GM23338 (cell line): Measurements from ENCODE around the gene MXRA7. TPM values are rescaled to one million over a fixed set of nuclear protein-coding genes. Genes with fewer than 3 reads are reported as not detected.
A peak's percentile ranks its signal among the peaks of the same experiment; 100 is the strongest.

ENCODE experiments used
- ATAC-seq: fragments of 200-7000 bp; cut with Tn5 transposase; 3 replicates; pipeline ENCODE4 v1.9.1; 2020
- DNase-seq: peaks from one replicate; pipeline ENCODE4 v3.0.0-alpha.2; 2015; ENCODE audit warnings: low spot score
- H2AFZ ChIP-seq: fragments of 200-600 bp; sonication (generic); 2 replicates; pipeline ENCODE4 v1.8.0; 2016; ENCODE audit warnings: antibody characterized with exemption, mild to moderate bottlenecking, moderate library complexity
- H3F3A ChIP-seq: fragments of 200-600 bp; sonication (generic); replicated peaks from 2 replicates; pipeline ENCODE4 v1.8.0; 2017; ENCODE audit warnings: antibody characterized with exemption, mixed run types, low read depth
- H3K27ac ChIP-seq: fragments of 200-600 bp; sonication (generic); 2 replicates; pipeline ENCODE4 v1.6.1; 2016; ENCODE audit warnings: low read depth
- H3K27me3 ChIP-seq: fragments of 200-600 bp; sonication (generic); 2 replicates; pipeline ENCODE4 v1.8.0; 2016; ENCODE audit warnings: mild to moderate bottlenecking, mixed run types, moderate library complexity; ENCODE audit not compliant: insufficient read depth
- H3K36me3 ChIP-seq: fragments of 200-600 bp; sonication (generic); 2 replicates; pipeline ENCODE4 v1.8.0; 2016; ENCODE audit warnings: mild to moderate bottlenecking; ENCODE audit not compliant: insufficient read depth
- H3K4me1 ChIP-seq: fragments of 200-600 bp; sonication (generic); 2 replicates; pipeline ENCODE4 v1.8.0; 2016; ENCODE audit warnings: mild to moderate bottlenecking, moderate library complexity; ENCODE audit not compliant: insufficient read depth
- H3K4me2 ChIP-seq: fragments of 200-600 bp; sonication (generic); 2 replicates; pipeline ENCODE4 v1.7.1; 2017; ENCODE audit warnings: mixed run types
- H3K4me3 ChIP-seq: fragments of 200-600 bp; sonication (generic); 2 replicates; pipeline ENCODE4 v1.6.1; 2016; ENCODE audit warnings: mixed run types
- H3K79me2 ChIP-seq: fragments of 200-600 bp; sonication (generic); replicated peaks from 2 replicates; pipeline ENCODE4 v1.8.0; 2017; ENCODE audit warnings: mild to moderate bottlenecking; ENCODE audit not compliant: insufficient read depth
- H3K9me2 ChIP-seq: fragments of 200-600 bp; sonication (generic); 2 replicates; pipeline ENCODE4 v1.8.0; 2017; ENCODE audit not compliant: insufficient read depth
- H4K20me1 ChIP-seq: fragments of 200-600 bp; sonication (generic); replicated peaks from 2 replicates; pipeline ENCODE4 v1.8.0; 2017; ENCODE audit warnings: mild to moderate bottlenecking; ENCODE audit not compliant: insufficient read depth
- H3K27ac Mint-ChIP-seq: 2 replicates; pipeline ENCODE4 v1.8.0; 2020; ENCODE audit warnings: inconsistent platforms, mild to moderate bottlenecking, moderate library complexity, mixed read lengths
- H3K27me3 Mint-ChIP-seq: 3 replicates; pipeline ENCODE4 v1.8.0; 2022; ENCODE audit warnings: low read depth, mild to moderate bottlenecking, moderate library complexity, mixed read lengths, inconsistent platforms; ENCODE audit not compliant: insufficient read depth, poor library complexity
- H3K36me3 Mint-ChIP-seq: 3 replicates; pipeline ENCODE4 v1.8.0; 2021; ENCODE audit warnings: low read depth, mild to moderate bottlenecking, inconsistent platforms, moderate library complexity, mixed read lengths
- H3K4me1 Mint-ChIP-seq: 3 replicates; pipeline ENCODE4 v1.8.0; 2020; ENCODE audit warnings: mild to moderate bottlenecking, inconsistent platforms, mixed read lengths
- H3K4me3 Mint-ChIP-seq: 3 replicates; pipeline ENCODE4 v1.8.0; 2021; ENCODE audit warnings: moderate library complexity, mild to moderate bottlenecking, inconsistent platforms, mixed read lengths
- H3K9me3 Mint-ChIP-seq: 3 replicates; pipeline ENCODE4 v1.8.0; 2020; ENCODE audit warnings: moderate library complexity, mild to moderate bottlenecking, inconsistent platforms, mixed read lengths
- CREB1 ChIP-seq: fragments of 250-450 bp; sonication (Bioruptor Pico); IDR thresholded peaks from 2 replicates; pipeline ENCODE4 v1.5.0; 2020; ENCODE audit warnings: low read depth, mild to moderate bottlenecking, moderate library complexity
- EZH2 ChIP-seq: fragments of 200-600 bp; sonication (generic); IDR thresholded peaks from one replicate; pipeline ENCODE4 v1.8.0; 2017; ENCODE audit warnings: antibody characterized with exemption, mild to moderate bottlenecking, low read depth; ENCODE audit not compliant: unreplicated experiment
- EZH2phosphoT487 ChIP-seq: fragments of 200-600 bp; sonication (generic); IDR thresholded peaks from one replicate; pipeline ENCODE4 v1.8.1; 2018; ENCODE audit warnings: antibody characterized with exemption; ENCODE audit not compliant: unreplicated experiment
- NANOG ChIP-seq: IDR thresholded peaks from 2 replicates; pipeline ENCODE4 v1.6.1; 2016; ENCODE audit warnings: antibody characterized with exemption, borderline replicate concordance
- POLR2AphosphoS5 ChIP-seq: IDR thresholded peaks from 2 replicates; pipeline ENCODE4 v1.6.1; 2016; ENCODE audit warnings: antibody characterized with exemption, low read depth
- STAT1 ChIP-seq: IDR thresholded peaks from one replicate; pipeline ENCODE4 v1.6.1; 2016; ENCODE audit warnings: antibody characterized with exemption; ENCODE audit not compliant: unreplicated experiment
- ZNF114 ChIP-seq: fragments of 250-450 bp; sonication (Bioruptor Pico); IDR thresholded peaks from 2 replicates; pipeline ENCODE4 v1.5.0; 2020; ENCODE audit warnings: mild to moderate bottlenecking, moderate library complexity
- ZNF331 ChIP-seq: fragments of 250-450 bp; sonication (Bioruptor Pico); IDR thresholded peaks from 2 replicates; pipeline ENCODE4 v1.5.0; 2020; ENCODE audit warnings: low read depth, mild to moderate bottlenecking, moderate library complexity
- polyA plus RNA-seq: library from polyadenylated mRNA; unstranded; fragments of >200 nt; fragmentation: Nextera tagmentation; extraction: Ambion mirVana; gene quantifications from 2 replicates; pipeline ENCODE4 v1.2.1, GENCODE V29; 2016
- total RNA-seq: library from RNA; depleted of rRNA; stranded (reverse); fragments of >200 nt; shearing (Covaris generic); gene quantifications from 2 replicates; pipeline ENCODE4 v1.2.3, GENCODE V29; 2014
- TF ChIP-seq, protein P1 (sequence below), 2 experiments: fragments of 200-600 bp in 1 of 2; sonication (generic) in 1 of 2; conservative IDR thresholded peaks; 2 replicates each; pipeline versions ENCODE4 v1.5.1 to v1.6.1; 2016 to 2017; ENCODE audit warnings: antibody characterized with exemption in 2 of 2, low read depth in 2 of 2, mild to moderate bottlenecking in 2 of 2, moderate library complexity in 1 of 2
- TF ChIP-seq, protein P2 (sequence below): fragments of 250-450 bp; sonication (Bioruptor Pico); IDR thresholded peaks from 2 replicates; pipeline ENCODE4 v1.5.0; 2020; ENCODE audit warnings: mild to moderate bottlenecking, moderate library complexity
- TF ChIP-seq, protein P3 (sequence below): IDR thresholded peaks from 2 replicates; pipeline ENCODE4 v1.6.1; 2016; ENCODE audit warnings: antibody characterized with exemption

Gene MXRA7
- total and polyA plus RNA-seq, 2 experiments from 2014 or later, result 12.1 to 46.6 TPM

DNA sequence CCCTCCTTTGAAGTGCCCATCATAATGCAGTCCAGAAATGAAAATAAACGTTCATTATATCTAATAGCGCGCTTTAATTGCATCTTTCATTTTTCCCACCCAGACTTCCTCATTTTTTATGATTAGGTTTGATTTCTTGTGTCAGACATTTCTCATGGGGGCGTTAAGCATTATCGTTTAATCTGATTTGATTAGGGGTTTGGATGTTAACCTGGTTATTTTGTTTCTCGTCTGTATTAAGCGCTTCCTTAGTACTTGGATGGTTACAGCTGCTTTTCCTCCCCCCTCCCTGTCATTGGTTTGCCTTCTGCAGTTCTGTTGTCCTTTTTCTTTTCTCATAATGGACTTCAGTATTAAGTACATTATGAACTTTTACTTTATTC, 27.7 kb upstream of the MXRA7 start (continued):
- TF ChIP-seq, protein P1, sequence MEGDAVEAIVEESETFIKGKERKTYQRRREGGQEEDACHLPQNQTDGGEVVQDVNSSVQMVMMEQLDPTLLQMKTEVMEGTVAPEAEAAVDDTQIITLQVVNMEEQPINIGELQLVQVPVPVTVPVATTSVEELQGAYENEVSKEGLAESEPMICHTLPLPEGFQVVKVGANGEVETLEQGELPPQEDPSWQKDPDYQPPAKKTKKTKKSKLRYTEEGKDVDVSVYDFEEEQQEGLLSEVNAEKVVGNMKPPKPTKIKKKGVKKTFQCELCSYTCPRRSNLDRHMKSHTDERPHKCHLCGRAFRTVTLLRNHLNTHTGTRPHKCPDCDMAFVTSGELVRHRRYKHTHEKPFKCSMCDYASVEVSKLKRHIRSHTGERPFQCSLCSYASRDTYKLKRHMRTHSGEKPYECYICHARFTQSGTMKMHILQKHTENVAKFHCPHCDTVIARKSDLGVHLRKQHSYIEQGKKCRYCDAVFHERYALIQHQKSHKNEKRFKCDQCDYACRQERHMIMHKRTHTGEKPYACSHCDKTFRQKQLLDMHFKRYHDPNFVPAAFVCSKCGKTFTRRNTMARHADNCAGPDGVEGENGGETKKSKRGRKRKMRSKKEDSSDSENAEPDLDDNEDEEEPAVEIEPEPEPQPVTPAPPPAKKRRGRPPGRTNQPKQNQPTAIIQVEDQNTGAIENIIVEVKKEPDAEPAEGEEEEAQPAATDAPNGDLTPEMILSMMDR (conservative IDR thresholded peaks at IDR 0.05; ENCODE audit: low read depth in 2 of 2), result no peak
- TF ChIP-seq POLR2AphosphoS5 (no peak), EZH2phosphoT487 (no peak)

DNA sequence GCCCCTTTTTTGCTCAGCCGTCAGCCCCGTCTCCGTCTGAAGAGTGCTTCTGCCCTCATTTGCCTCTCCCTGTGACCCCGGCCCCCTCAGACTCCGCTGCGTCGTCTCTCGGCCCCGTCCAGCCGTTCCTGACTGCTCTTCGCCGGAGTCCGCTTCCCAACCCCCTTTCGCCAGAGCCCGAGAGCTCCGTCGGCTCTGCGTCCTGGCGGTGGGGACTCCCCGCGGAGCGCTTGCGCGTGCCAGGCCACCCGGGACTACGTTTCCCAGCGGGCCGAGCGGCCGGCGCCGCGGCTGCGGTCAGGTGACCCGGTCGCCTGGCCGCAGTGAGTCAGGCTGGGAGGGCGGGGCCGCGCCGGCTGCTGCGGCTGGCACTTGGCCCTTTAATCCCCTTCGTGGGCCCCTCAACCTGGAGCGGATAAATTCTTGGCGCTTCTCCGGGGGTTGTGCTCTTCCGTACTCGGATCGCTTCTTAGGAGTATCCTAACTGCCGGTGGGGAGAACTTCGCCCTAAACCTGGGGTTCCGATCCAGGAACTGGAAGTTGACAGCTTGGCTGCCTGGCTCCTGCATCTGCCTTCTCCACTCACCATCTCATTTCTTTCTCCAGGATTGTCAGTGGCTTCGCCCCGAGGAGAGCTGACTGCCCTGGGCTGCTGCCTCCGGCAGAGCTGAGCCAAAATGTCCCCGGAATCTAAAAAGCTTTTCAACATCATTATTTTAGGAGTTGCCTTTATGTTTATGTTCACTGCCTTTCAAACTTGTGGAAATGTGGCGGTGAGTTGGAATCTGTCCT, 27.1 kb upstream of the MXRA7 start, which contains the start of gene MFSD11:
Gene MFSD11, plus strand, starts transcription at position 444 of the 792 bp plus-strand sequence. Its CDS starts 234 bp downstream, at position 678.
- Histone ChIP-seq H3K27ac (peak within 1 kb of the TSS; percentile 99), H3K79me2 (peaks cover 55% of the 10 kb centered on the region), H3F3A (peaks cover 31% of the 10 kb centered on the region), H3K4me3 (peak within 1 kb of the TSS; percentile 97), H2AFZ (peak within 1 kb of the TSS; percentile 73), H3K4me2 (peak within 1 kb of the TSS; percentile 99), H4K20me1 (peaks cover 28% of the 10 kb centered on the region), H3K27me3 (no peaks in the 10 kb centered on the region), H3K36me3 (peaks cover 32% of the 10 kb centered on the region), H3K4me1 (peaks cover 12% of the 10 kb centered on the region; the same call in 1 of the 2 replicates), H3K9me2 (no peaks in the 10 kb centered on the region)
- ATAC-seq (peak; percentile 78), DNase-seq (peak; percentile 96)
- H3K9me3 Mint-ChIP-seq, result peaks cover 9% of the 10 kb centered on the region; the same call in 2 of the 3 replicates
- TF ChIP-seq STAT1, result no peak
- TF ChIP-seq ZNF331 (CRISPR knock-in tag), result no peak
- peak; percentile 82 for TF ChIP-seq CREB1 (CRISPR knock-in tag)
- TF ChIP-seq, protein P2, sequence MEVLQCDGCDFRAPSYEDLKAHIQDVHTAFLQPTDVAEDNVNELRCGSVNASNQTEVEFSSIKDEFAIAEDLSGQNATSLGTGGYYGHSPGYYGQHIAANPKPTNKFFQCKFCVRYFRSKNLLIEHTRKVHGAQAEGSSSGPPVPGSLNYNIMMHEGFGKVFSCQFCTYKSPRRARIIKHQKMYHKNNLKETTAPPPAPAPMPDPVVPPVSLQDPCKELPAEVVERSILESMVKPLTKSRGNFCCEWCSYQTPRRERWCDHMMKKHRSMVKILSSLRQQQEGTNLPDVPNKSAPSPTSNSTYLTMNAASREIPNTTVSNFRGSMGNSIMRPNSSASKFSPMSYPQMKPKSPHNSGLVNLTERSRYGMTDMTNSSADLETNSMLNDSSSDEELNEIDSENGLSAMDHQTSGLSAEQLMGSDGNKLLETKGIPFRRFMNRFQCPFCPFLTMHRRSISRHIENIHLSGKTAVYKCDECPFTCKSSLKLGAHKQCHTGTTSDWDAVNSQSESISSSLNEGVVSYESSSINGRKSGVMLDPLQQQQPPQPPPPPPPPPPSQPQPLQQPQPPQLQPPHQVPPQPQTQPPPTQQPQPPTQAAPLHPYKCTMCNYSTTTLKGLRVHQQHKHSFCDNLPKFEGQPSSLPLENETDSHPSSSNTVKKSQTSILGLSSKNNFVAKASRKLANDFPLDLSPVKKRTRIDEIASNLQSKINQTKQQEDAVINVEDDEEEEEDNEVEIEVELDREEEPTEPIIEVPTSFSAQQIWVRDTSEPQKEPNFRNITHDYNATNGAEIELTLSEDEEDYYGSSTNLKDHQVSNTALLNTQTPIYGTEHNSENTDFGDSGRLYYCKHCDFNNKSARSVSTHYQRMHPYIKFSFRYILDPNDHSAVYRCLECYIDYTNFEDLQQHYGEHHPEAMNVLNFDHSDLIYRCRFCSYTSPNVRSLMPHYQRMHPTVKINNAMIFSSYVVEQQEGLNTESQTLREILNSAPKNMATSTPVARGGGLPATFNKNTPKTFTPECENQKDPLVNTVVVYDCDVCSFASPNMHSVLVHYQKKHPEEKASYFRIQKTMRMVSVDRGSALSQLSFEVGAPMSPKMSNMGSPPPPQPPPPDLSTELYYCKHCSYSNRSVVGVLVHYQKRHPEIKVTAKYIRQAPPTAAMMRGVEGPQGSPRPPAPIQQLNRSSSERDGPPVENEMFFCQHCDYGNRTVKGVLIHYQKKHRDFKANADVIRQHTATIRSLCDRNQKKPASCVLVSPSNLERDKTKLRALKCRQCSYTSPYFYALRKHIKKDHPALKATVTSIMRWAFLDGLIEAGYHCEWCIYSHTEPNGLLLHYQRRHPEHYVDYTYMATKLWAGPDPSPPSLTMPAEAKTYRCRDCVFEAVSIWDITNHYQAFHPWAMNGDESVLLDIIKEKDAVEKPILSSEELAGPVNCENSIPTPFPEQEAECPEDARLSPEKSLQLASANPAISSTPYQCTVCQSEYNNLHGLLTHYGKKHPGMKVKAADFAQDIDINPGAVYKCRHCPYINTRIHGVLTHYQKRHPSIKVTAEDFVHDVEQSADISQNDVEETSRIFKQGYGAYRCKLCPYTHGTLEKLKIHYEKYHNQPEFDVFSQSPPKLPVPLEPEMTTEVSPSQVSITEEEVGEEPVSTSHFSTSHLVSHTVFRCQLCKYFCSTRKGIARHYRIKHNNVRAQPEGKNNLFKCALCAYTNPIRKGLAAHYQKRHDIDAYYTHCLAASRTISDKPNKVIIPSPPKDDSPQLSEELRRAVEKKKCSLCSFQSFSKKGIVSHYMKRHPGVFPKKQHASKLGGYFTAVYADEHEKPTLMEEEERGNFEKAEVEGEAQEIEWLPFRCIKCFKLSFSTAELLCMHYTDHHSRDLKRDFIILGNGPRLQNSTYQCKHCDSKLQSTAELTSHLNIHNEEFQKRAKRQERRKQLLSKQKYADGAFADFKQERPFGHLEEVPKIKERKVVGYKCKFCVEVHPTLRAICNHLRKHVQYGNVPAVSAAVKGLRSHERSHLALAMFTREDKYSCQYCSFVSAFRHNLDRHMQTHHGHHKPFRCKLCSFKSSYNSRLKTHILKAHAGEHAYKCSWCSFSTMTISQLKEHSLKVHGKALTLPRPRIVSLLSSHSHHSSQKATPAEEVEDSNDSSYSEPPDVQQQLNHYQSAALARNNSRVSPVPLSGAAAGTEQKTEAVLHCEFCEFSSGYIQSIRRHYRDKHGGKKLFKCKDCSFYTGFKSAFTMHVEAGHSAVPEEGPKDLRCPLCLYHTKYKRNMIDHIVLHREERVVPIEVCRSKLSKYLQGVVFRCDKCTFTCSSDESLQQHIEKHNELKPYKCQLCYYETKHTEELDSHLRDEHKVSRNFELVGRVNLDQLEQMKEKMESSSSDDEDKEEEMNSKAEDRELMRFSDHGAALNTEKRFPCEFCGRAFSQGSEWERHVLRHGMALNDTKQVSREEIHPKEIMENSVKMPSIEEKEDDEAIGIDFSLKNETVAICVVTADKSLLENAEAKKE, result no peak
- 0 out of 2 replicates have a peak, but pooled peaks have one; percentile 43 for TF ChIP-seq POLR2AphosphoS5
- TF ChIP-seq EZH2, result no peak
- TF ChIP-seq, protein P1 (conservative IDR thresholded peaks at IDR 0.05; ENCODE audit: low read depth in 2 of 2), result no peak
- TF ChIP-seq ZNF114 (CRISPR knock-in tag), result no peak
- TF ChIP-seq NANOG, result no peak
- TF ChIP-seq, protein P3, sequence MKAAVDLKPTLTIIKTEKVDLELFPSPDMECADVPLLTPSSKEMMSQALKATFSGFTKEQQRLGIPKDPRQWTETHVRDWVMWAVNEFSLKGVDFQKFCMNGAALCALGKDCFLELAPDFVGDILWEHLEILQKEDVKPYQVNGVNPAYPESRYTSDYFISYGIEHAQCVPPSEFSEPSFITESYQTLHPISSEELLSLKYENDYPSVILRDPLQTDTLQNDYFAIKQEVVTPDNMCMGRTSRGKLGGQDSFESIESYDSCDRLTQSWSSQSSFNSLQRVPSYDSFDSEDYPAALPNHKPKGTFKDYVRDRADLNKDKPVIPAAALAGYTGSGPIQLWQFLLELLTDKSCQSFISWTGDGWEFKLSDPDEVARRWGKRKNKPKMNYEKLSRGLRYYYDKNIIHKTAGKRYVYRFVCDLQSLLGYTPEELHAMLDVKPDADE, result peak; percentile 71
- peak within 1 kb of the TSS; percentile 99 for H3K4me3 Mint-ChIP-seq
- peak within 1 kb of the TSS; percentile 100 for H3K27ac Mint-ChIP-seq
- H3K4me1 Mint-ChIP-seq, result peaks cover 26% of the 10 kb centered on the region
- peaks cover 19% of the 10 kb centered on the region for H3K27me3 Mint-ChIP-seq
- peaks cover 54% of the 10 kb centered on the region for H3K36me3 Mint-ChIP-seq
